OCI-M2 (cell line): ENCODE data around the gene DSG3.

ENCODE experiments used
- DNase-seq: peaks from one replicate; lab custom pipeline; 2025; ENCODE audit not compliant: unreplicated experiment; lab: John Stamatoyannopoulos, UW

DSG3 gene

DNA sequence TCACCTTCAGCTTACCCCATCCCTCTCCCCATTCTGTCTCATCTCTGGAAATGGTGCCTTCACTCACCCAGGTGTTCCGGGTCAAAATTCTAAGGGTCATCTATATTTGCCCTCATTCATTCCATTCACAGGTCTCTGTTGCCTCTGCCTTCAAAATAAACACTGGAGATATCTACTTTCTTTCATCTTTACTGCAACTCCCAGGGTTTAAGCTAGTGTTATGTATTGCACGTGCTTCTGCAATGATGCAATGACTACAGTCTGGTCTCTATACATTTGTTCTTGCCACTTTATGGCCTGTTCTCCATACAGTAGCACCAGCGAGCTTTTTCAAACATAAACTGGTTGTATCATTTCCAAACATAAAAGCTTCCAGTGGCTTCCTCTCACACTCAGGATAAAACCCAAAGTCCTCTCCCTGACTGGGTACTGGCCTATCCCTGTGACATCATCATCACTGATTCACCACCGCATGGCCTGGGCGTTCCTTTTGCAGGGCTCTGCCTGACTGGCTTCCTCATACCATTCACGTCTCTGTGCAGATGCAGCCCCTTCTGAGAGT is 64.7 kb downstream of the DSG3 start:
- DNase-seq = no peak

DNA sequence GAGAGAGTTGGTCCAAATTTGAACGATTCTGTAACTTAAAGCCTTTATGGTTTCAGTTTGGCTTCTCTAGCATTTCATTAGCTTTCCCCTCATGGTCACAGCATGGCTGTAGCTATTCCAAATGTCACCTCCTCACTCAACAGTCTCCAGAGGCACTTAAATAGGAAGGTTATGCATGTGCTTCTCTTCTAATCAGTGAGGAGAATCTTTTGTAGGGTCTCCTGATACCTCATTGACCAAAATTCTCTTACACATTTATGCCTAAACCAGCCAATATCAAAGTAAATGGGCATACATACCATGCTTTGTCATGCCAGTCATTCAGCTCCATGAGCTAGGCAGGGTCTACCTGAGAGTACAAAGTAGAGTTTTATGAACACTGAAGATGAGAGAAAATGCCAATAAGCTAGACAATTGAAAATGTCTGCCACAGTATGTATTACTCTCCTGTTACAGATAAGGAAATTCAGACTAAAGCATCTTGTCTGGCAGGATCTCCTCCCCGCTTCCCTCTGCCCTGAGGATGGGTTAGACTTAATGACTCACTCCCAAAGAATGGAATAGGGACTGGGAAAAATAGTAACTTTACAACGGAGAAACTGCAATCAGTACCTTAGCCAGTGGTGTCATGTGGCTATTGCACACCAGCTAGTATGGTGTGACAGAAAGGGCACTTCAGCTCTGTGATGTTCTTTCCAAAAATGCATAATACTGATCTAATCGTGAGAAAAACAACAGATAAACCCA is 65.8 kb downstream of the DSG3 start:
- no peak for DNase-seq

DNA sequence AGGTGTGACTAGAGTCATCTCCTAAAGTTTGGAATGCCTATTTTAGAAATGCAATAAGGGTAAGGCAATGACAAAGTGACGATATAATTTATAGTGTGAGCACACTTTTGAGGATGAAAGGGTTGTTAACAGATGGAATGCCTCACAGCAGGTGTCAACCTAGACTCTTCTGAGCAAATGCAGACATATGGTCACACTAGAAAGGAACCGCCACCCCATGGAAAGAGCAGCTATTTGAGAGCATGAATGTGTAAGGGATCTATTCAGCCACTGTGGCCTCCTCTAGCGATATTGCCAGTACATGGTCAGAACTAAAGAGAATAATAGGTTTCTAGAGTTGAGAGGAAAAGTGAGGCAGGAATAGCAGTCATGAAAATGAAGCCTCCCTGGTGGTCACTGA is 68.9 kb downstream of the DSG3 start:
- no peak for DNase-seq

DNA sequence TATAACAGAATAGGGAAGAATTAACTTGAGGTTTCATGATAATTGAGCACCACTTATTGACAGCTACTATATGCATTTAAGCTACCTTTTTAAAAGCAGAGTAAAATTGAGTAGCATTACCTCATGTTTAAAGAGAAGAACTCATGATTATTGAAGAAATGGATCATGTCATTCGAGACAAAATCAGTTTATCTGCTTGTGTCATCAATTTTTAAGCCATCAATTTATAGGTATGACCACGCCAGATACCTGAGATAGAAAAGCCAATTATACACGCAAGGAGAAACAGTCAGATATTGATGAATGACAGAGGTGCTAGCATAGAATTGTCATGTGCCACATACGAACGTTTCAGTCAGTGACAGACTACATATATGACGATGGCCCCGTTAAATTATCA is 78.8 kb downstream of the DSG3 start:
- DNase-seq = no peak
